Tibial artery (tissue), 4 donors: ENCODE results near the gene VAV1.

Experiments
- DNase-seq, 2 donors: peaks; one replicate each; pipeline ENCODE4 v3.0.0-alpha.2; 2019
- H3K27ac ChIP-seq, 2 donors: fragments of 200-600 bp; sonication (generic) in 1 of 2; 1 replicate in 1 of 2; 2 replicates in 1 of 2; pipeline ENCODE4 v1.5.1; 2018 to 2019; ENCODE audit warnings: mild to moderate bottlenecking in 1 of 2
- H3K27me3 ChIP-seq, 2 donors: fragments of 200-600 bp; sonication (generic) in 1 of 2; one replicate each; pipeline versions ENCODE4 v1.5.1 to v1.6.0; 2016 to 2019
- H3K36me3 ChIP-seq, 3 donors: fragments of 200-600 bp; sonication (generic) in 2 of 3; one replicate each; pipeline ENCODE4 v1.5.1; 2016 to 2019; ENCODE audit warnings: mild to moderate bottlenecking in 2 of 3
- H3K4me1 ChIP-seq, 4 donors: fragments of 200-600 bp; sonication (generic) in 2 of 4; 1 replicate in 3 of 4; 2 replicates in 1 of 4; pipeline ENCODE4 v1.5.1; 2016 to 2019
- H3K4me3 ChIP-seq, 2 donors: fragments of 200-600 bp; sonication (generic) in 1 of 2; 1 replicate in 1 of 2; 2 replicates in 1 of 2; pipeline ENCODE4 v1.5.1; 2018 to 2019; ENCODE audit warnings: mild to moderate bottlenecking in 2 of 2
- H3K9me3 ChIP-seq, 3 donors: fragments of 200-600 bp; sonication (generic) in 1 of 3; one replicate each; pipeline ENCODE4 v1.5.1; 2016 to 2019
- CTCF ChIP-seq, 2 experiments: fragments of 200-600 bp in 1 of 2; fragments of 450-650 bp in 1 of 2; IDR thresholded peaks; one replicate each; pipeline ENCODE4 v1.5.1; 2017 to 2019; ENCODE audit warnings: antibody characterized with exemption in 2 of 2, mild to moderate bottlenecking in 1 of 2, moderate library complexity in 1 of 2
- intact Hi-C: fragments of 100-400 bp; cut with DNase I; formaldehyde crosslinking; loops from one replicate; pipeline ENCODE4 v1.15.0; 2023; ENCODE audit warnings: low total_unique reads

VAV1 gene

GRCh38 chr19:6848986-6849385 is 76.5 kb downstream of the VAV1 start:
- no peak for TF ChIP-seq CTCF (IDR thresholded peaks at IDR 0.05)
- no peak overlapping the region for H3K4me3 ChIP-seq
- H3K4me1 ChIP-seq = no peaks in the 10 kb centered on the region
- H3K9me3 ChIP-seq = no peaks in the 10 kb centered on the region
- intact Hi-C loops = no loop called here
- H3K27me3 ChIP-seq = peaks cover 0 to 13% of the 10 kb centered on the region in 2 donors
- H3K36me3 ChIP-seq = no peaks in the 10 kb centered on the region
- no peak overlapping the region for H3K27ac ChIP-seq
- no peak for DNase-seq

- no peaks in the 10 kb centered on the region for H3K4me1 ChIP-seq
- peaks cover 0 to 19% of the 10 kb centered on the region in 2 donors for H3K27me3 ChIP-seq
- no peaks in the 10 kb centered on the region for H3K36me3 ChIP-seq
- no peak for DNase-seq
- intact Hi-C loops = no loop called here
- no peak for TF ChIP-seq CTCF (IDR thresholded peaks at IDR 0.05)
- no peak overlapping the region for H3K27ac ChIP-seq
- no peaks in the 10 kb centered on the region for H3K9me3 ChIP-seq
- H3K4me3 ChIP-seq = no peak overlapping the region
Measured at GRCh38 chr19:6849876-6850275, 77.4 kb downstream of the VAV1 start.

- Histone ChIP-seq H3K4me1 (no peaks in the 10 kb centered on the region), H3K9me3 (no peaks in the 10 kb centered on the region), H3K4me3 (no peak overlapping the region), H3K27me3 (peaks cover 0 to 24% of the 10 kb centered on the region in 2 donors), H3K36me3 (no peaks in the 10 kb centered on the region), H3K27ac (no peak overlapping the region)
- intact Hi-C loops = no loop called here
- DNase-seq = no peak
- TF ChIP-seq CTCF (IDR thresholded peaks at IDR 0.05) = no peak
Measured at GRCh38 chr19:6851359-6851758, 78.9 kb downstream of the VAV1 start.

- Histone ChIP-seq H3K27ac (no peak overlapping the region), H3K4me3 (no peak overlapping the region), H3K9me3 (no peaks in the 10 kb centered on the region), H3K4me1 (no peaks in the 10 kb centered on the region), H3K36me3 (no peaks in the 10 kb centered on the region), H3K27me3 (peaks cover 0 to 27% of the 10 kb centered on the region in 2 donors)
- intact Hi-C loops = no loop called here
- DNase-seq = no peak
- no peak for TF ChIP-seq CTCF (IDR thresholded peaks at IDR 0.05)
Measured at GRCh38 chr19:6852001-6852400, 79.5 kb downstream of the VAV1 start.

- H3K27me3 ChIP-seq = peaks cover 0 to 25% of the 10 kb centered on the region in 2 donors
- no peaks in the 10 kb centered on the region for H3K9me3 ChIP-seq
- intact Hi-C loops = no loop called here
- H3K36me3 ChIP-seq = no peaks in the 10 kb centered on the region
- no peak for DNase-seq
- H3K27ac ChIP-seq = no peak overlapping the region
- no peaks in the 10 kb centered on the region for H3K4me1 ChIP-seq
- H3K4me3 ChIP-seq = no peak overlapping the region
- TF ChIP-seq CTCF (IDR thresholded peaks at IDR 0.05) = no peak
Measured at GRCh38 chr19:6853868-6854267, 81.4 kb downstream of the VAV1 start.

- H3K27ac ChIP-seq = no peak overlapping the region
- no peak for TF ChIP-seq CTCF (IDR thresholded peaks at IDR 0.05)
Measured at GRCh38 chr19:6854758-6855157, 82.2 kb downstream of the VAV1 start.

More at GRCh38 chr19:6854758-6855157, 82.2 kb downstream of the VAV1 start:
- peaks cover 0 to 25% of the 10 kb centered on the region in 2 donors for H3K27me3 ChIP-seq
- H3K4me1 ChIP-seq = no peaks in the 10 kb centered on the region
- no peaks in the 10 kb centered on the region for H3K9me3 ChIP-seq
- H3K4me3 ChIP-seq = no peak overlapping the region
- intact Hi-C loops = no loop called here
- no peak for DNase-seq
- no peaks in the 10 kb centered on the region for H3K36me3 ChIP-seq
